Frontal cortex (tissue), 4 donors: ENCODE results near the gene NOL4L. TPM values are rescaled to one million over a fixed set of nuclear protein-coding genes. Genes with fewer than 3 reads are reported as not detected.
"Not testable (repeated sequence)": the region's sequence is repeated elsewhere in the genome, so short reads cannot be mapped to it uniquely, and the experiment has no call there.

Source experiments
- DNase-seq, 2 donors: peaks; one replicate each; pipeline ENCODE4 v3.0.0; 2012; ENCODE audit warnings: low spot score in 2 of 2
- FAIRE-seq: peaks from 2 replicates; lab custom pipeline; 2012; peaks lifted over from hg19 to GRCh38; lab: Jason Lieb, UNC
- total RNA-seq: library from RNA; depleted of rRNA; stranded (reverse); fragments of >200 nt; gene quantifications from one replicate; pipeline ENCODE4 v1.2.3, GENCODE V29; 2014
- donor health status: control.
- donor health status: control.
- donor health status: control.

The NOL4L gene
- total RNA-seq, 1 donor from 2014 or later = 13.0 TPM

GRCh38 chr20:32429343-32429742 is 155.8 kb downstream of the NOL4L start:
- FAIRE-seq (no peak), DNase-seq (no peak)

DNA sequence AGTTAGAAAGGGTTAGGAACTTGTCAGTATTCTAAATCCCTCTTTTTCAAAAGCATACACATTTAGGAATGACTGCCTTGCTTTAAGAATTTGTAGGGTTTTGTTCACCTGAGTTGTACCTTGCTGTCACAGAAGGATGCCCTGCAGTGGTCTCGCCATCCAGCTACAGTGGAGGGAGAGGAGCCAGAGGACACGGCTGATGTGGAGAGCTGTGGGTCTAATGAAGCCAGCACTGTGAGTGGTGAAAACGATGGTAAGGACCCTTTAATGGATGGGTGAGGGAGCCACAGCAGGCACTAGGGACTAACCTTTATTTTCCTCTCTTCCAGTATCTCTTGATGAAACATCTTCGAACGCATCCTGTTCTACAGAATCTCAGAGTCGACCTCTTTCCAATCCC is 157.1 kb downstream of the NOL4L start:
- DNase-seq = no peak
- no peak for FAIRE-seq

DNA sequence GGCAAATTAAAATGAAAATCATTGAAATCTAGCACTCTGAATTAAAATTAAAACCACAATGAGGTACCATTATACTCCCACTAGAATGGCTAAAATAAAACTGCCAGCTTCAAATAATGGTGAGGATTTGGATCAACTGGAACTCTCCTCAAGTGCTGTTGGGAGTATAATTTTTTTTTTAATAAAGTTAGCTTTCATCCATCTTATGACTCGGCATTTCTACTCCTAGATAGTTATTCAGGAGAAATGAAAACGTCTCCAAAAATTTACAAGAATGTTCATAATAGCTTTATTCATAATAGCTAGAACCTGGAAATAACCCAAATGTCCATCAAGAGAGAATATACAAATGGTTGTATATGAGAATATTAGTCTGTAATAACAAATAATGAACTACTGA is 163.8 kb downstream of the NOL4L start:
- no peak for DNase-seq
- FAIRE-seq = peak; percentile 15

DNA sequence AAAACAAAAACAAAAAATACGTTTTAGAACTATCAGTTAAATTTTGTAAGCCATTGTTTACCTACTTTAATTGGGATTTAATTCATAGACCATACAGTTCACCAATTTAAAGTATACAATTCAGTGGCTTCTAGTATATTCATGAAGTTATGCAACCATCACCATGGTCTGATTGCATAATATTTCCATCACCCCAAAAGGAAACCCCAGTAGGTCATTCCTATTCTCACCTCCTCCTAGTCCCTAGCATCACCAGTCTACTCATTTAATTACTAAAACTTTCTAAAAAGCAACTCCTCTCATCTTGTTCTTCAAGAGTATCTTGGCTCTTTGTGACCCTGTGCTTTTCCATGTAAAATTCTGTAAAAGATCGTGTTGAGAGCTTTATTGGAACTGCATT is 166.8 kb downstream of the NOL4L start:
- FAIRE-seq = no peak
- no peak for DNase-seq

- FAIRE-seq (no peak), DNase-seq (no peak)
Observed at GRCh38 chr20:32416206-32416605, 168.9 kb downstream of the NOL4L start.

DNA sequence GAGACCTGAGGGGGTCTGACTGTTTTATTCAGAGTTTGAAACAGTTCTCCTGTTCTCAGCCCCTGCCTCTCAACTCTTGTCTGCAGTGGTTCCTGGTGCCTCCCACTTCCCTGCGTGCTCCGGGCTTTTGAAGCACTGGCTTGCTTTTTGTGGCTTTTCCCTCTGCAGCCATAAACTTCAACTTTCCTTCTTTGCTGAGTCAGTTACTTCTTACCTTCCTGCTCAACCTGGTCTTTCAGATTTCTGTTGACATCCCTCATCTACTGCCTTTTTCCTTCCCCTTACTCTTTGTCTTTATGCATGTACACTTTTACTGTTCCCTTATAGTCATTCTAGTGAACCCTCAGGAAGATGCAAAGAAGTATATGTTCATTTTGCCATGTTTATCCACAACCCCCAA is 169.6 kb downstream of the NOL4L start:
- FAIRE-seq = no peak
- no peak for DNase-seq

DNA sequence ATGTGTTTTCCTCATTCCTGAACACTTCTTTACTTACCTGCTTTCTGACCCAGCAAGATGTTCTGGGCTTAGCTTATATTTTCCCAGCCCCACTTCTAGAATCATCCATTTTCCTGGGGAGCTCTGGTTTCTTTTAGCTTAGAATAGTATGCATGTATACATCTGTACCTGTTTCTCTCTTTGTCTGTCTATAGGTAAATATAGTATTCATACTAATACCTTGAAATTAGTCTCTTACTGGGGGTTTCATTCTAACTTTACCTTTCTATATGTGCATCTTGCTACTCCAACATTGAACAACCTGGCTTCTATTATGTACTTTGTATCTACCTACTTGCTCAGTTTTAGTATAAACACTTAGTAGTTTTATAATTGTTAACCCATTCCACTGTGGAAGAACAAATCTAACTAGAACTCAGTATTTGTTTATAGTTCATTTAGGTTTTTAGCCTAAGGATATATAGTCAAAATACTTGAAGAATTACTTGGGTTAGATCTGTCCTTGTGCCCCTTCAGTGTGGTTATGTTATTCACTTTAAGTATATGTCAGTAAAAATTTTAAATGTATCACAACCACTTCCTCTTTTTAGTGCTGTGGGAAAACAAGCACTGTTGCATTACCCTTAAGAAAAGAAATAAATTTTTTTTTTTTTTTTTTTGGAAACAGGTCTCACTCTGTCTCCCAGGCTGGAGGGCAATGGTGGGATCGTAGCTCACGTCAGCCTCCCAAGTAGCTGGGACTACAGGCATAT is 173.0 kb downstream of the NOL4L start:
- no peak for FAIRE-seq
- no peak for DNase-seq

DNA sequence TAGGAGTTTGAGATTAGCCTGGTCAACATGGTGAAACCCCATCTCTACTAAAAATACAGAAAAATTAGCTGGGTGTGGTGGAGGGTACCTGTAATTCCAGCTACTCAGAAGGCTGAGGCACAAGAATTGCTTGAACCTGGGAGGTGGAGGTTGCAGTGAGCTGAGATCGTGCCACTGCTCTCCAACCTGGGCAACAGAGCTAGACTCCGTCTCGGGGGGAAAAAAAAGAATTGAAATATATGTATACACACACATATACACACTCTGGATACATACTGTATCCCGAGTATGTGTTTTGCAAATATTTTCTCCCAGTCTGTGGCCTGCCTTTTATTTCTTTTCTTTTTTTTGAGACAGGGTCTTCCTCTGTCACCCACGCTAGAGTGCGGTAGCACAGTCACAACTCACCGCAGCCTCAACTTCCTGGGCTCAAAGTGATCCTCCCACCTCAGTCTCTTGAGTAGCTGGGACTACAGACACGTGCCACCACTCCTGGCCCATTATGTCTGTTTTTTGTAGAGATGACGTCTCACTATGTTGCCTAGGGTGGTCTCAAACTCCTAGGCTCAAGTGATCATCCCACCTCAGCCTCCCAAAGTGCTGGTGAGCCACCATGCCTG is 177.9 kb downstream of the NOL4L start:
- DNase-seq, FAIRE-seq: not testable (repeated sequence)

- FAIRE-seq = no peak
- no peak for DNase-seq
Observed at GRCh38 chr20:32406701-32407100, 178.4 kb downstream of the NOL4L start.

DNA sequence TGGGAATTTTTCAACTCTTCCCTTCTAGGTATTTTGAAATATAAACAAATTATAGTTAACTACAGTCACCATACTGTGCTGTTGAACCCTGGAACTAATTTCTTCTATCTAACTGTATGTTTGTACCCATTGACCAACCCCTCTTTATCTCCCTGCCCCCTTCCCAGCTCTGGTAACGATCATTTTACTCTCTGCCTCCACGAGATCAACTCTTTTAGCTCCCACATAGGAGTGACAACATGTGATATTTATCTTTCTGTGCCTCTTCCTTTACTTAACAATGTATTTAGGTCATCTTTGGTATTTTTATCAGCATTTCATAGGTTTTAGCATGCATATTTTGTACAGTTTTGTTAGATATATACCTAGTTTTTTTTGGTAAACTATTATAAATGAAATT is 181.1 kb downstream of the NOL4L start:
- FAIRE-seq (no peak), DNase-seq (no peak)

GRCh38 chr20:32400476-32400875 is 184.7 kb downstream of the NOL4L start:
- DNase-seq (no peak), FAIRE-seq (no peak)

- DNase-seq (no peak), FAIRE-seq (no peak)
Observed at GRCh38 chr20:32397567-32398084, 187.5 kb downstream of the NOL4L start.

GRCh38 chr20:32396646-32397160 is 188.4 kb downstream of the NOL4L start:
- FAIRE-seq (no peak), DNase-seq (no peak)

DNA sequence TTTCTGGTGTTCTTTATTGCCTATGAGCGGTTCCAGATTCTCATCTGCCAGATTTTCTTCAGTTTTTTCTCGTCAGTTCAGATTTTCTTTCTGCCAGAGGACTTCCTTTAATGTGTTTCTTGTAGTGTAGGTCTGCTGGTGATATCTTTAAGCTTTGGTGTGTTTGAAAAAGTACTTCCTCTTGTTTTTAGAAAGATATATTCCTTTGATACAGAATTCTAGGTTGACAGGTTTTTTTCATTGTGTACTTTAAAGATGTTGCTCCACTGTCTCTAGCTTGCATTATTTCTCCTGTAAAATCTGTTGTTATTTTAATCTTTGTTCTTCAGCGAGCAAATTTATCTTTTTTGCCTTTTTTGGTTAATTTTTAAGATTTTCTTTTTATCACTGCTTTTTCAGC is 190.1 kb downstream of the NOL4L start:
- FAIRE-seq (no peak), DNase-seq (no peak)

Other genes starting within 250 kb of the NOL4L start
- gene ASXL1, start 227.0 kb downstream of the NOL4L start, total RNA-seq = 64.8 TPM
- under 0.01 TPM for gene C20orf203, start 88.6 kb upstream of the NOL4L start, total RNA-seq
- 23.2 TPM for gene COMMD7, start 158.1 kb upstream of the NOL4L start, total RNA-seq
- gene DNMT3B, start 177.1 kb upstream of the NOL4L start, total RNA-seq = 6.5 TPM
- gene MAPRE1, start 234.6 kb upstream of the NOL4L start, total RNA-seq = 103 TPM